HG02759 (cell line): ENCODE data around the gene PRSS48.
A peak's percentile ranks its signal among the peaks of the same experiment; 100 is the strongest.
"Not testable (repeated sequence)": the region's sequence is repeated elsewhere in the genome, so short reads cannot be mapped to it uniquely, and the experiment has no call there.

Experiments
- ATAC-seq: cut with Tn5 transposase; IDR thresholded peaks from one replicate; pipeline ENCODE4 v1.9.1; 2021; ENCODE audit warnings: mild to moderate bottlenecking, moderate library complexity; ENCODE audit not compliant: unreplicated experiment

The PRSS48 gene

GRCh38 chr4:151315212-151315886, 38.4 kb downstream of the PRSS48 start:
- ATAC-seq, result no peak

DNA sequence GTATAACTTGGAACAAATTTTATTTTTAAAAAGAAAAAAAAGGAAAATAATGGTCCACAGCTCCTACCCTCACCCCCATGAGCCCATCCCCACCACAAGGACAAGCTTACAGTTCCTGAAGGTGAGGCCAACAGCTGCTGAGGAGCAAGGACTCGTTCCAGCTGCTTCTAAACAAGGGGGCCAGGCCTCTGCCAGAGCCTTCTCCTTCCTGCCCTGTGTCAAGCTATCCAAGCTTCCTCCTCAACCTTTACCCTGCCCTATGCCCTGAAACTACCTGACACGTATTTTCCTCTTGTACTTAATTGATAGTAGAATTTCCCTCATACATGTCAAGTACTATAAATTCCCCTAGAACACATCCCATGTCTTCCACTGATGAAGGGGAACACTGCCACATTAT, 39.7 kb downstream of the PRSS48 start:
- ATAC-seq, result no peak

- ATAC-seq, result no peak
These were observed 41.5 kb downstream of the PRSS48 start for GRCh38 chr4:151318307-151319006.

GRCh38 chr4:151319490-151319889, 42.5 kb downstream of the PRSS48 start:
- no peak for ATAC-seq

GRCh38 chr4:151321586-151321985, 44.6 kb downstream of the PRSS48 start:
- no peak for ATAC-seq

DNA sequence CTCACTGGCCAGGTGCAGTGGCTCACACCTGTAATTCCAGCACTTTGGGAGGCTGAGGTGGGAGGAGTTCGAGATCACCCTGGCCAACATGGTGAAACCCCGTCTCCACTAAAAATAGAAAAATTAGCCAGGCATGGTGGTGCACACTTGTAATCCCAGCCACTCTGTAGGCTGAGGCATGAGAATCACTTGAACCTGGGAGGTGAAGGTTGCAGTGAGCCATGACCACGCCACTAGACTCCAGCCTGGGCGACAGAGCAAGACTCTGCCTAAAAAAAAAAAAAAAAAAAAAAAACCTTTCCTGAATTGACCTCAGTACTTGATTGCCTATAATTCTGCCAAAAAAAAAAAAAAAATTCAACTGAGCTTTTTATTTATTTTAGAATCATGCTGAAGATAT, 45.2 kb downstream of the PRSS48 start:
- not testable (repeated sequence) for ATAC-seq

DNA sequence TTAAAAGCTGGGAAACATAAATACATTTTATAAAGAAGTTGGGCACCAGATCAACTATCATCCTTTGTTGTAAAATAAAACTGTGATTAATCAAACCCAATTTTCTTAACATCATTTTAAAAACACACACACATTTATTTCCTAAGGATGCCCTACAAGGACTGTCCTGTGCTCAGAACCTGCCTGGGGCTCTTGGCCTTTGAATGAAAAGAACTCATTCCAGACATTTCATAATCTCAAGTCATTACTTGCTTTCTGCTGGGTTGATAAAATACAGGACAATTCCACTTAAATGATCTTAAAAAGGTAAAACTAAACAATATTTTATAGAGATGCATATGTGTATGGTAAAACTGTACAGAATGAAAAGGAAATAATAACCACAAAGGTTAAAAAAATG, 45.6 kb downstream of the PRSS48 start:
- no peak for ATAC-seq

DNA sequence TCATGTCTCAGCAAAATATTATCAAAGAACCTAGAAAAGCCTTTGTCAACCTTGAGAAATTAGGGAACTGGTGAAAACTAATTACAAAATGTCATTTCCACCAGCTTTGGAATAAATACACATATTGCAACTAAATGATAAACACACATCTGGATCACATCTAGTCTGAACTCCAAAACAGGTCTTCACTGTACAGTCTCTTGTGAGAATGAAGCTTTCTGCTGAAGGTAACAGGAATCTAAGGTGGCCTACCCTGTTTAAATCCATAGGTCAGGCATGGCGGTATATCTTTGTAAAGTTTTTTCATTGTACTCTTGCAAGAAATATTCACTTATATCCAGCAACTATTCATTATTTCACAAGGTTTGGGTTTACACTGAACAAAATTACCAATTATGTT, 46.7 kb downstream of the PRSS48 start:
- ATAC-seq, result no peak

- ATAC-seq, result no peak
These were observed 47.3 kb downstream of the PRSS48 start for GRCh38 chr4:151324124-151324751.

DNA sequence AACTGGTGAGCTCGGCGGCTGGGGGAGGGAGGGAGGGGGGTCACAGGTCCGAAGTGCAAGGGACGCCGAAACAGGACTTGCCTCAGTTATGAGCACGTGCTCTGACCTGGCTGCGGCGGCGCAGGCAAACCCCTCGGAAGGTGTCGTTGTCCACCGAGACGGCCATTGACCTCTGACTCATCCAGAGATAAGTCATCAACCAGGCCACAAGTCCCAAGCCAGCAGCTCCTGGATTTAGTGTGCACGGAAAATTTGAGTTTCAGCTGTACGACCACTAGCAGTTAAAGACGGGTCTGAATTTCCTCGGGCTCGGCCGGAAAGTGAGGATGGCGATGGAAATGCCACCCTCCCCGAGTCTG, 47.8 kb downstream of the PRSS48 start:
- ATAC-seq, result peak; percentile 55

GRCh38 chr4:151325111-151325948, 48.4 kb downstream of the PRSS48 start, which contains the start of gene SH3D19:
SH3D19 (minus strand) TSS chr4:151325605; CDS start chr4:151325352, 253 bp downstream.
- ATAC-seq, result peak; percentile 42

- no peak for ATAC-seq
These were observed 48.9 kb downstream of the PRSS48 start for GRCh38 chr4:151325949-151326246.

DNA sequence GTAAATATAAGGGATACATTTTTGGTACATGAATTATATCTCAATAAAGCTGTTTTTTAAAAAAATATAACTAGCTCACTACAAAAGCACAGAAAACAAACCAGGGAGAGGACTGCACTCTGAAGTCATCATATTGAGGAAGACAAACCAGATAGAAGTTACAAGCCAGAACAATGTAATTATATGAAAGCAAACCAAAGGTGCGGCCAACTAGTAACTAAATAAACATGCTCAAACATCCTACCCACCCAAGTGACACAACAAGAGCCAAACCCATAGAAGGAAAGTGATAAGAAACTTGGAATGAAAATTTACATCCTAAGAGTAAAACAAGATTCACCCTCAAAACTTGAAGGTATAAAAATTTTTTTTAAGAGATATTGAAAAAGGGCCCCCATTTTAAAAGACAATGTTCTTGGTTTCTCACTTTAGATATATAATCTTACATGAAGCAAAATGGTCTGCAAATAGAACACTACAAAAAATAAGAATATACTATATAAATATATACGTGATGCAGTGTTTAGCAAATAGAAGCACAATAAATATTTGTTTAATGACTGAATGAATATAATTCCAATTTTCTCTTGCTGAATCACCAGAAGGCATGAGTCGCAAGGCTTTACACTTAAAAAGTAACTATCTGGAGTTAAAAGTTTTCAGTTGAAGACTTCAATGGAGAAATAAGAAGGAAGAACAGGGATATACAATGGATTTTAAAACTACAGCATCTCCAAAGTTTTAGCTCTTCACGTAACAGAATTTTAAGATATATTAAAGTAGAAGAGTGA, 52.5 kb downstream of the PRSS48 start:
- ATAC-seq, result no peak

GRCh38 chr4:151331276-151332042, 54.5 kb downstream of the PRSS48 start:
- ATAC-seq, result no peak

- no peak for ATAC-seq
These were observed 62.5 kb downstream of the PRSS48 start for GRCh38 chr4:151339467-151339866.

- ATAC-seq, result no peak
These were observed 63.9 kb downstream of the PRSS48 start for GRCh38 chr4:151340751-151341385.
